H1 (cell line): ENCODE data around the gene DENND1A. TPM values are rescaled to one million over a fixed set of nuclear protein-coding genes. Genes with fewer than 3 reads are reported as not detected.
A peak's percentile ranks its signal among the peaks of the same experiment; 100 is the strongest.

Source experiments
- CTCF ChIA-PET: fragments of 300-600 bp; sonication (Branson Sonifier 250); formaldehyde crosslinking; loops from one replicate; lab custom pipeline; 2021; ENCODE audit not compliant: partially characterized antibody; lab: Charles Lee
- POLR2A ChIA-PET: fragments of 300-600 bp; sonication (Branson Sonifier 250); formaldehyde crosslinking; loops from one replicate; lab custom pipeline; 2021; ENCODE audit warnings: inconsistent platforms; ENCODE audit not compliant: partially characterized antibody; lab: Charles Lee
- DNase-seq, 2 experiments: peaks; one replicate each; pipeline versions ENCODE4 v3.0.0 to v3.0.0-alpha.2; 2010 to 2022; ENCODE audit warnings: low spot score in 2 of 2, low read depth in 1 of 2, mixed read lengths in 1 of 2
- FAIRE-seq: peaks from 2 replicates; lab custom pipeline; 2011; peaks lifted over from hg19 to GRCh38; lab: Jason Lieb, UNC
- H2AFZ ChIP-seq: 2 replicates; pipeline ENCODE4 v1.8.1; 2012; ENCODE audit warnings: low read length, inconsistent platforms
- H2AK5ac ChIP-seq: 2 replicates; pipeline ENCODE4 v1.6.1; 2013; ENCODE audit warnings: low read depth, low read length
- H2BK120ac ChIP-seq: replicated peaks from 2 replicates; pipeline ENCODE3; 2013; ENCODE audit warnings: low read depth, low read length, inconsistent platforms
- H2BK12ac ChIP-seq: 2 replicates; pipeline ENCODE4 v1.6.1; 2013; ENCODE audit warnings: low read depth, low read length
- H2BK15ac ChIP-seq: 2 replicates; pipeline ENCODE4 v1.6.1; 2013; ENCODE audit warnings: low read length
- H2BK20ac ChIP-seq: 2 replicates; pipeline ENCODE4 v1.6.1; 2013; ENCODE audit warnings: low read length
- H2BK5ac ChIP-seq: 2 replicates; pipeline ENCODE4 v1.6.1; 2013; ENCODE audit warnings: low read depth, low read length
- H3K14ac ChIP-seq: 2 replicates; pipeline ENCODE4 v1.6.1; 2013; ENCODE audit warnings: inconsistent platforms; ENCODE audit not compliant: insufficient read length
- H3K18ac ChIP-seq: 2 replicates; pipeline ENCODE4 v1.6.1; 2013; ENCODE audit warnings: low read length; ENCODE audit errors: extremely low read depth
- H3K23ac ChIP-seq: 2 replicates; pipeline ENCODE4 v1.6.1; 2013; ENCODE audit warnings: inconsistent platforms; ENCODE audit not compliant: insufficient read length
- H3K23me2 ChIP-seq: 2 replicates; pipeline ENCODE4 v1.6.1; 2013; ENCODE audit warnings: low read depth, low read length
- H3K27ac ChIP-seq: 2 replicates; pipeline ENCODE4 v1.6.1; 2011; ENCODE audit warnings: low read depth, low read length, inconsistent platforms
- H3K27me3 ChIP-seq, 4 experiments: replicated peaks in 1 of 4; 1 replicate in 1 of 4; 2 replicates in 3 of 4; pipeline versions ENCODE4 v1.6.1 to v1.8.1; 2011 to 2013; ENCODE audit warnings: low read length in 3 of 4, mild to moderate bottlenecking in 3 of 4, inconsistent platforms in 2 of 4, mixed read lengths in 2 of 4, moderate library complexity in 1 of 4; ENCODE audit not compliant: control insufficient read depth in 3 of 4, insufficient read depth in 3 of 4; ENCODE audit errors: extremely low read depth in 1 of 4
- H3K36me3 ChIP-seq, 4 experiments: 2 replicates each; pipeline versions ENCODE4 v1.6.1 to v1.8.1; 2011 to 2013; ENCODE audit warnings: mild to moderate bottlenecking in 4 of 4, low read length in 3 of 4, moderate library complexity in 2 of 4, control low read depth in 1 of 4, inconsistent platforms in 1 of 4; ENCODE audit not compliant: insufficient read depth in 4 of 4, control insufficient read depth in 2 of 4
- H3K4ac ChIP-seq: replicated peaks from 2 replicates; pipeline ENCODE3; 2013; ENCODE audit warnings: low read length, low read depth, mixed read lengths, inconsistent platforms; ENCODE audit not compliant: insufficient read length
- H3K4me1 ChIP-seq, 4 experiments: replicated peaks in 1 of 4; 1 replicate in 1 of 4; 2 replicates in 3 of 4; pipeline versions ENCODE4 v1.6.1 to v1.8.1; 2011 to 2013; ENCODE audit warnings: low read length in 3 of 4, inconsistent platforms in 2 of 4, mixed read lengths in 1 of 4; ENCODE audit not compliant: insufficient read depth in 4 of 4, control insufficient read depth in 3 of 4
- H3K4me2 ChIP-seq, 2 experiments: 2 replicates each; pipeline versions ENCODE4 v1.6.1 to v1.8.1; 2011 to 2013; ENCODE audit warnings: low read depth in 2 of 2, low read length in 2 of 2, control low read depth in 1 of 2, inconsistent platforms in 1 of 2, mild to moderate bottlenecking in 1 of 2; ENCODE audit not compliant: insufficient read depth in 1 of 2
- H3K4me3 ChIP-seq, 4 experiments: fragments of 200-600, 300-600 bp in 1 of 4; sonication (generic), shearing (Covaris generic), sonication (Bioruptor Twin) in 1 of 4; 2 replicates each; pipeline versions ENCODE4 v1.5.1 to v1.8.1; 2011 to 2016; ENCODE audit warnings: low read length in 4 of 4, low read depth in 3 of 4, control low read depth in 2 of 4, inconsistent platforms in 2 of 4, mild to moderate bottlenecking in 2 of 4, mixed read lengths in 1 of 4, moderate library complexity in 1 of 4; ENCODE audit not compliant: insufficient read depth in 2 of 4; ENCODE audit errors: extremely low read depth in 1 of 4
- H3K56ac ChIP-seq: replicated peaks from 2 replicates; pipeline ENCODE3; 2013; ENCODE audit warnings: low read depth, mild to moderate bottlenecking, mixed read lengths, low read length, inconsistent platforms; ENCODE audit not compliant: insufficient read length
- H3K79me1 ChIP-seq: 2 replicates; pipeline ENCODE4 v1.6.1; 2013; ENCODE audit warnings: low read depth, low read length, control low read depth
- H3K79me2 ChIP-seq, 2 experiments: 2 replicates each; pipeline versions ENCODE4 v1.6.1 to v1.8.1; 2012 to 2013; ENCODE audit warnings: low read length in 2 of 2, mild to moderate bottlenecking in 2 of 2, inconsistent platforms in 1 of 2; ENCODE audit not compliant: insufficient read depth in 2 of 2, control insufficient read depth in 1 of 2
- H3K9ac ChIP-seq, 4 experiments: replicated peaks in 1 of 4; 1 replicate in 1 of 4; 2 replicates in 3 of 4; pipeline versions ENCODE4 v1.6.1 to v1.8.1; 2011 to 2013; ENCODE audit warnings: low read depth in 3 of 4, low read length in 3 of 4, control low read depth in 2 of 4, mild to moderate bottlenecking in 2 of 4, moderate library complexity in 2 of 4, inconsistent platforms in 1 of 4; ENCODE audit errors: extremely low read depth in 1 of 4
- H3K9me3 ChIP-seq, 2 experiments: 2 replicates each; pipeline versions ENCODE4 v1.6.1 to v1.8.1; 2012 to 2013; ENCODE audit warnings: mild to moderate bottlenecking in 2 of 2, moderate library complexity in 2 of 2, control low read depth in 1 of 2, inconsistent platforms in 1 of 2, low read depth in 1 of 2, low read length in 1 of 2, mixed read lengths in 1 of 2; ENCODE audit not compliant: insufficient read depth in 2 of 2
- H4K20me1 ChIP-seq, 2 experiments: replicated peaks in 1 of 2; 2 replicates each; pipeline versions ENCODE3 to v1.8.1; 2011 to 2013; ENCODE audit warnings: inconsistent platforms in 2 of 2, low read length in 2 of 2, mild to moderate bottlenecking in 1 of 2; ENCODE audit not compliant: insufficient read depth in 2 of 2, control insufficient read depth in 1 of 2
- H4K5ac ChIP-seq: 2 replicates; pipeline ENCODE4 v1.6.1; 2013; ENCODE audit warnings: low read length, low read depth, mixed read lengths, inconsistent platforms; ENCODE audit not compliant: insufficient read length
- H4K8ac ChIP-seq: 2 replicates; pipeline ENCODE4 v1.8.0; 2013; ENCODE audit warnings: mild to moderate bottlenecking, moderate library complexity, low read length, inconsistent platforms; ENCODE audit not compliant: insufficient read depth; ENCODE audit errors: extremely low read depth
- H4K91ac ChIP-seq: replicated peaks from 2 replicates; pipeline ENCODE3; 2013; ENCODE audit warnings: low read length, mixed read lengths, inconsistent platforms; ENCODE audit not compliant: insufficient read length
- ATF3 ChIP-seq: IDR thresholded peaks from 2 replicates; pipeline ENCODE4 v1.6.1; 2011; ENCODE audit warnings: low read depth, mild to moderate bottlenecking, low read length; ENCODE audit not compliant: insufficient read depth
- BCL11A ChIP-seq, 2 experiments: IDR thresholded peaks; one replicate each; pipeline ENCODE4 v1.6.1; 2011; ENCODE audit warnings: low read depth in 2 of 2, low read length in 2 of 2, mild to moderate bottlenecking in 2 of 2
- BRCA1 ChIP-seq: IDR thresholded peaks from 2 replicates; pipeline ENCODE4 v1.6.1; 2012; ENCODE audit warnings: low read depth, low read length, improper control_type of control experiment
- CREB1 ChIP-seq: IDR thresholded peaks from 2 replicates; pipeline ENCODE4 v1.6.1; 2012; ENCODE audit warnings: inconsistent platforms
- CTBP2 ChIP-seq: IDR thresholded peaks from 2 replicates; pipeline ENCODE4 v1.7.0; 2011; ENCODE audit warnings: borderline replicate concordance, mild to moderate bottlenecking, moderate library complexity, mixed read lengths, low read length; ENCODE audit not compliant: insufficient read depth, insufficient read length
- EP300 ChIP-seq, 2 experiments: IDR thresholded peaks; 1 replicate in 1 of 2; 2 replicates in 1 of 2; pipeline ENCODE4 v1.6.1; 2011 to 2012; ENCODE audit warnings: low read depth in 2 of 2, low read length in 2 of 2, mild to moderate bottlenecking in 2 of 2, borderline replicate concordance in 1 of 2, inconsistent platforms in 1 of 2, moderate library complexity in 1 of 2
- GABPA ChIP-seq: IDR thresholded peaks from 2 replicates; pipeline ENCODE4 v1.6.1; 2011; ENCODE audit warnings: mild to moderate bottlenecking, low read length, moderate library complexity, borderline replicate concordance; ENCODE audit not compliant: insufficient read depth
- HDAC2 ChIP-seq, 2 experiments: fragments of 300-600 bp in 1 of 2; sonication (generic) in 1 of 2; IDR thresholded peaks; 2 replicates each; pipeline ENCODE4 v1.6.1; 2011 to 2012; ENCODE audit warnings: low read depth in 2 of 2, low read length in 2 of 2, mild to moderate bottlenecking in 2 of 2, moderate library complexity in 2 of 2, borderline replicate concordance in 1 of 2, inconsistent platforms in 1 of 2
- JUND ChIP-seq: IDR thresholded peaks from 2 replicates; pipeline ENCODE4 v1.6.1; 2011; ENCODE audit warnings: mild to moderate bottlenecking, improper control_type of control experiment, low read length
- SAP30 ChIP-seq: fragments of 300-600 bp; sonication (generic); IDR thresholded peaks from 2 replicates; pipeline ENCODE4 v1.7.1; 2012; ENCODE audit warnings: low read length, moderate library complexity, mild to moderate bottlenecking, inconsistent platforms; ENCODE audit not compliant: insufficient read depth, insufficient replicate concordance
- WGBS, 2 experiments: shearing (Covaris generic) in 1 of 2; methylation state at CpG; one replicate each; pipeline versions ENCODE4 v1.1.6 to v1.1.7; 2013 to 2015; ENCODE audit warnings: low lambda C conversion rate in 2 of 2, mixed read lengths in 2 of 2, inconsistent platforms in 1 of 2, low coverage in 1 of 2, missing lambda C conversion rate in 1 of 2; ENCODE audit not compliant: insufficient replicate concordance in 2 of 2, insufficient coverage in 1 of 2, insufficient read length in 1 of 2; ENCODE audit errors: extremely low coverage in 1 of 2, missing lambda C conversion rate in 1 of 2; 5-methylcytosine and 5-hydroxymethylcytosine counted together
- polyA plus RNA-seq, 7 experiments: library from polyadenylated mRNA; depleted of rRNA in 3 of 7; stranded (reverse) in 5 of 7; unstranded in 2 of 7; fragments of >200 nt in 5 of 7; fragments of 200-250 nt in 2 of 7; gene quantifications; 1 replicate in 5 of 7; 2 replicates in 1 of 7; 4 replicates in 1 of 7; pipeline versions ENCODE4 v1.2.1 to v1.2.3, GENCODE V29; 2011 to 2013; ENCODE audit warnings: missing spikeins in 2 of 7, mixed read lengths in 2 of 7
- total RNA-seq: library from RNA; stranded (reverse); fragmentation: NEBNext Ultra II Directional; extraction: Animal tissue kit (Norgen Biotek cat#: 25700); gene quantifications from 2 replicates; pipeline ENCODE4 v1.2.1, GENCODE V29; 2021

The DENND1A gene
- total and polyA plus RNA-seq, 2 of the 8 experiments (the other 6 are each of a cell fraction or from before 2014, with no cell fraction given): 24.1 to 26.4 TPM

- Histone ChIP-seq H2BK120ac (no peak overlapping the region), H3K79me2 (peaks cover 0 to 12% of the 10 kb centered on the region in 2 experiments; a peak in 1 of 4 replicates), H3K23me2 (no peaks in the 10 kb centered on the region), H3K9ac (no peak overlapping the region), H2AK5ac (no peak overlapping the region), H3K23ac (no peak overlapping the region), H2BK12ac (no peak overlapping the region), H3K9me3 (no peaks in the 10 kb centered on the region), H3K79me1 (no peaks in the 10 kb centered on the region), H2BK20ac (no peak overlapping the region), H3K4me1 (peaks cover 8 to 39% (median 20%) of the 10 kb centered on the region in 4 experiments; a peak in 6 of 7 replicates), H3K4ac (no peak overlapping the region), H3K27ac (no peak overlapping the region), H4K91ac (no peak overlapping the region), H4K8ac (no peak overlapping the region), H2BK5ac (no peak overlapping the region), H2BK15ac (no peak overlapping the region), H3K4me3 (peak overlapping the region in 2 of 4 experiments; percentile 1 to 45; a peak in 3 of 8 replicates), H3K18ac (no peak overlapping the region), H3K4me2 (peak overlapping the region; percentile 49 to 59), H3K56ac (no peak overlapping the region), H4K20me1 (no peaks in the 10 kb centered on the region), H3K27me3 (peaks cover 0 to 5% (median 0%) of the 10 kb centered on the region in 4 experiments; a peak in 5 of 7 replicates), H3K36me3 (no peaks in the 10 kb centered on the region), H4K5ac (no peak overlapping the region), H2AFZ (no peak overlapping the region), H3K14ac (no peak overlapping the region)
- ChIA-PET POLR2A (interaction anchor here (0.7 to 0.8 kb wide), 3 partner anchors 25 to 325 kb away, joined by 3 to 5 read pairs (median 3); no protein-coding TSS in a partner anchor), CTCF (interaction anchor here (0.5 to 1.2 kb wide), 2 partner anchors 25 to 238 kb away, joined by 3 read pairs; no protein-coding TSS in a partner anchor)
- FAIRE-seq (peak; percentile 45), DNase-seq (no peak)
- 4% methylated on average over 5 of the region's 5 CpGs; no CpG with 5 or more reads in 1 of the 2 experiments for WGBS, 2 experiments
- no peak for TF ChIP-seq BRCA1
- no peak for TF ChIP-seq GABPA
- no peak for TF ChIP-seq ATF3
- no peak for TF ChIP-seq SAP30
- peak in 1 of 2 experiments; percentile 35; a peak in 1 of 4 replicates for TF ChIP-seq HDAC2 (IDR thresholded peaks at IDR 0.05; ENCODE audit: borderline replicate concordance in 1 of 2, low read depth in 2 of 2, low read length in 2 of 2)
- peak; percentile 73 to 93 for TF ChIP-seq BCL11A (IDR thresholded peaks at IDR 0.05; ENCODE audit: low read depth in 2 of 2, low read length in 2 of 2)
- TF ChIP-seq CREB1: no peak
- no peak; the same call in 1 of the 2 replicates for TF ChIP-seq JUND
- TF ChIP-seq EP300 (IDR thresholded peaks at IDR 0.05; ENCODE audit: borderline replicate concordance in 1 of 2, low read depth in 2 of 2, low read length in 2 of 2): peak in 1 of 2 experiments; percentile 93; a peak in 1 of 3 replicates
- TF ChIP-seq CTBP2: no peak
Observed at GRCh38 chr9:123863164-123863855, 66.6 kb downstream of the DENND1A start.
